Measurements from ENCODE around the gene R3HDM2. TPM values are rescaled to one million over a fixed set of nuclear protein-coding genes. Genes with fewer than 3 reads are reported as not detected.
"Not testable (repeated sequence)": the region's sequence is repeated elsewhere in the genome, so short reads cannot be mapped to it uniquely, and the experiment has no call there.

The R3HDM2 gene
- total RNA-seq, 1 donor from 2014 or later, result 89.6 TPM

DNA sequence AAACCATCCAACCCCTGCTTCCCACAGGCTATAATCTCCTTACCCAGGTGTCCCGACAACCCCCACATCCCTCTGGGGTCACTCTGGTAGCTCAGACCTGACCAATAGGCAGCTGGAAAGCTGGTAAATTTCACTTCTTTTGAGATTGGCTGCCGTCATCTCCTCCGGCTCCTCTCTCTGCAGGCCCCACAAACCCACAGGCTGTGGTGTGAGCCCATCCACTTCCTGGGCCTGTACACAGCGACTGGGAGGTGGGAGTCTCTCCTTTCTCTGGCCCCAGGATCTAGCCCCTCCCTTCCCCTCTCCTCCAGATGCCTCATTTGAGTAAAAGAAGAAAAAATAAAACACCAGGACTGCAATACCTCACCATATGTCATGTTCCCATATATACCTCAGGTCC lies 4.5 kb upstream of the R3HDM2 start:
- no peak for ATAC-seq
- DNase-seq (ENCODE audit: low spot score), result no peak
- intact Hi-C loops (cut with DNase I), result no loop called here

DNA sequence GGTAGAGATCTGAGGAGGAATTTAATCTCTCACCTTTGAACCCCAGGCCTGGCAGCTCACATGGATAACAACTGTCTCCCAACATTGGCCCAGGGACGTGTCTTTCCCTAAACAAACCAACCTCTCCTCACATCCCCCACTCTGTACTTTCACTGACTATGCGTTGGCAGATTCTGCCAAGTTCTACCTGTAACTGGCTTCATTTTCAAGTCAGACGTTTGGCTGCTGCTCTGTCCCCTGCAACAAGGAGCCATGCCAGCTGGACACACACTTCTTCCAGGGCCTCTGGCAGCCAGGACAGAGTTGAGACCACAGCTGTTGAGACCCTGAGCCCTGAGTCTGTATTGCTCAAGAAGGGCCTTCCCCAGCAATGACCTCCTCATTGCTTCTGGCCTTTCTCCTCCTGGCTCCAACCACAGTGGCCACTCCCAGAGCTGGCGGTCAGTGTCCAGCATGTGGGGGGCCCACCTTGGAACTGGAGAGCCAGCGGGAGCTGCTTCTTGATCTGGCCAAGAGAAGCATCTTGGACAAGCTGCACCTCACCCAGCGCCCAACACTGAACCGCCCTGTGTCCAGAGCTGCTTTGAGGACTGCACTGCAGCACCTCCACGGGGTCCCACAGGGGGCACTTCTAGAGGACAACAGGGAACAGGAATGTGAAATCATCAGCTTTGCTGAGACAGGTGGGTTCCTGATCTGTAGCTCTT lies 3.8 kb upstream of the R3HDM2 start, which contains the start of gene INHBC:
TSS of gene INHBC (plus strand) at position 268 of the 707 bp plus-strand sequence. CDS start at position 371, 103 bp downstream.
- intact Hi-C loops (cut with DNase I), result no loop called here
- DNase-seq (ENCODE audit: low spot score) (no peak), ATAC-seq (no peak)

DNA sequence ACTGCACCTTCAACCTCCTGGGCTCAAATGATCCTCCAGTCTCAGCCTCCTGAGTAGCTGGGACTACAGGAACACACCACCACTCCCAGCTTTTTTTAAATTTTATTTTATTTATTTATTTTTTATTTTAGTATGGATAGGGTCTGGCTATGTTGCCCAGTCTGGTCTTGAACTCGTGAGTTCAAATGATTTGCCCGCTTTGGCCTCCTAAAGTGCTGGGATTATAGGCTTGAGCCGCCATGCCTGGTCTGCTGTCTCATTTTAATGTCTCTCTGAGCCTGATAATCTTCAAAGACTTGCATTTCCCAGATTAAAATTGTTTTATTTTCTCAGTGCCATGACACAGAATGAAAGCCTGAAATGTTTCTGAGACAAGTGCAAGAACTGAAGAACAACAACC lies 2.5 kb upstream of the R3HDM2 start:
- intact Hi-C loops (cut with DNase I), result no loop called here
- DNase-seq (ENCODE audit: low spot score) (no peak), ATAC-seq (no peak)

DNA sequence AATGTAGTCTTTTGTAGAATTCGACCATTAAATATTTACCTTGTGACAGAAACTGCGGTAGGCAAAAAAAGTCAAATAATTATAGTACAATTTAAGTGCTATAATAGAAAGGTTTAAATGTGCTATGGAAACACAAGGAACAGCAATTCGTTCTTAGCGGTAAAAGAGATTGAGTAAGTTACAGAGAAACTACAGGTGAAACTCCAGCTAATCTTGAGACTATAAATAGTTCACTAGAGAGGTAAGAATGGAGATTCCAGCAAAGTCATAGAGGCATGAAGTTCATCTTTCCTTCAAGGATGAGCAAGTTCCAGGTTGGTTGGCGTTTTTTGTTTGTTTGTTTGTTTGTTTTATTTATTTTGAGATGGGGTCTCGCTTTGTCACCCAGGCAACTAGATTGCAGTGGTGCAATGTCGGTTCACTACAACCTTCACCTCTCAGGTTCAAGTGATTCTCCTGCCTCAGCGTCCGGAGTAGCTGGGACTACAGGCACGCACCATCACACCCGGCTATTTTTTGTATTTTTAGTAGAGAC lies 878 bp upstream of the R3HDM2 start:
- intact Hi-C loops (cut with DNase I), result no loop called here
- DNase-seq (ENCODE audit: low spot score) (no peak), ATAC-seq (no peak)

DNA sequence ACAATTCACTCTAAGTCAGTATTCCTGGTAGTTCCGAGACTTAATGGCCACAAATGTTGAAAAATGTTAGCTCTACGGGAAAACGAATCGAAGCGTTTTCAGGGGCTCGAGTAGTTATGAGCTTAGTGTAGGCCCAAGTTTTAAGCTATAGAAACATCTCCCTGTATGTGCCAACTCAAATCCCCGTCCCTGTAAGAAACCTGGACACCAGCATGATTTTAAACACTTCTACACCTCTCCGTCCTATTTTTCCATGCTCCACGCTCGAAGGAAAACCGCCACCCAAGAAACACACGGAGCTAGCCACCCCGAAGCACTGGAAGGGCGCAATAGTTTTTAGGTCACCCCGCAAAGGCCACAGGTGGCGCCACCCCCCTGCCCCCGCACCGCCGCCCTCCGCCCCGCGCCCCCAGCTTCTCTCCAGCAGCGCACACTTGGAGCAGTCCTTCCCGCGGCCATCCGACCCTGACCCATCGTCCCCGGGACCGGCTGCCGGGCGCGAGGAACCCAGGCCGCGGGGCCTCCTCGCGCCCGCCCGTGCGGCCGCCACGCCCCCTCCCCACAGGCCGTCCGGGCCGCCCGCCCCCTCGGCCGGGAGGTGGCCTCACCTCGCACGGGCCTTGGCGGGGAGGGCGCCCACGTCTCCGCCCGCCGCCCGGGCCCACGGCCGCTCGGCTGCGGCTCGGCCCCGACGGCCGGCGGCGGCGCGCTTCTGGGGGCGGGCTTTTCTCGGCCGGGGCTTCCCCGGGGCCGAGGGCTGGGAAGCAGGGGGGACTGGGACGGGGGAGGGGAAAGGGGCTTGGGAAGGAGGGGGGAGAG lies 522 bp downstream of the R3HDM2 start:
- DNase-seq (ENCODE audit: low spot score), result peak; percentile 71
- intact Hi-C loops (cut with DNase I), result no loop called here
- peak; percentile 10 for ATAC-seq

DNA sequence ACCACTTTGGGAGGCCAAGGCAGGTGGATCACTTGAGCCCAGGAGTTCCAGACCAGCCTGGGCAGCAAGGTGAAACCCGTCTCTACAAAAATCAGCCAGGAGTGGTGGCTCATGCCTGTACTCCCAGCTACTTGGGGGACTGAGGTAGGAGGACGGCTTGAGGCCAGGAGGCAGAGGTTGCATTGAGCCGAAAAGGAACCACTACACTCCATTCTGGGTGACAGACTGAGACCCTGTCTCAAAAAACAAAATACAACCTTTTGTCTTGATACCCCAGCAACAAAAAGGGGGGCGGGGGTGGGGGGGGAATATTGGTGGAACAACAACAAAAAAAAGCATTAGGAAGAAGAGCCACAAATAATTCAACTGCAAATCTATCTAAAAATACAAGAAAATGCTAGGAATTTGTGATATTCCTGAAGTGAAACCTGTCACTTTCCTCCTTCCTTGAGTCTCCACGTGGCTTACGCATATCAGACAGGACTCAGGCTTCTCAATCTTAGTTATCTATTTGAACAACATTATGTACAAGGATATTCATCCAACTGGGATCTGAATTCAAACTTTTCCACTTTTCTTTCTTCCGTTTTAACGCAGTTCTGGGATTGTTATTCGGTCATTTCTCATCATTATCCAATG lies 1.3 kb downstream of the R3HDM2 start:
- DNase-seq (ENCODE audit: low spot score), result no peak
- intact Hi-C loops (cut with DNase I), result no loop called here
- no peak for ATAC-seq

DNA sequence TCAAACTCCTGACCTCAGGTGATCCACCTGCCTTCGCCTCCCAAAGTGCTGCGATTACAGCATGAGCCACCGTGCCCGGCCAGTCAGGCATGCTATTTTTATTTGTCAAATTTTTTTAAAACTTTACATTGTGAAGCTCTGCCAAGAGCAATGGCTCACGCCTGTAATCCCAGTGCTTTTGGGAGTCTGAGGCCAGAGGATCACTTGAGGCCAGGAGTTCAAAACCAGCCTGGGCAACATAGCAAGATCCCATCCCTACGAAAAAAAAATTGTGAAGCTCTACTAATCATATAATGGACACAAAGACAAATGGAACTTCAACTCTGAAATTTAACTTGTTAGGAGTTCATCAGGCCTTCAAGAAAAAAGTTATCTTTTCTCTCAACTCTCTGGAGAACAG lies 1.9 kb downstream of the R3HDM2 start:
- ATAC-seq (no peak), DNase-seq (ENCODE audit: low spot score) (no peak)
- intact Hi-C loops (cut with DNase I), result no loop called here

DNA sequence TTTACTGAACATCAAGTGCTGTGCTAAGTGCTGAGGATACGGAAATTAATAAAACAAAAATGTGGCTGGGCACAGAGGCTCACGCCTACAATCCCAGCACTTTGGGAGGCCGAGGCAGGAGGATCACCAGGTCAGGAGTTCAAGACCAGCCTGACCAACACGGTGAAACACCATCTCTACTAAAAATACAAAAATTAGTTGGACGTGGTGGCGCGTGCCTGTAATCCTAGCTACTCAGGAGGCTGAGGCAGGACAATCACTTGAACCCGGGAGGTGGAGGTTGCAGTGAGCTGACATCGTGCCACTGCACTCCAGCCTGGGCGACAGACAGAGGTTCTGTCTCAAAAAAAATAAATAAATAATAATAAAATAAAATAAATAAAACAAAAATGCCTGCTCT lies 3.9 kb downstream of the R3HDM2 start:
- intact Hi-C loops (cut with DNase I); DNase-seq (ENCODE audit: low spot score); ATAC-seq: not testable (repeated sequence)

DNA sequence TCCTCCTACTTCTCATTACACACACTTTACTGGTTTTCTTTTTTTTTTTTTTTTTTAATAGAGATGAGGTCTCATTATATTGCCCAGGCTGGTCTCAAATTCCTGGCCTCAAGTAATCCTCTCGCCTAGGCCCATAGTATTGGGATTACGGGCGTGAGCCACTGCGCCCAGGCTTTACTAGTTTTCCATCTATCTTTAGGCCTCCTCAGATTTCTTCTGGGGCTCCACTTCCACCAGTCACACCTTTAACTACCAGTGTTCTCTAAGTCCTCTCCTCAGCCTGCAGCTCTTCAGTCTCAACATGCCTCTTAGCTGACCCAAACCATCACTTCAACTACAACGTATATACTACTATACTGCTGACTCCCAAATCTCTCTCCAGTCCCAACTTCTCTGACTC lies 10.4 kb downstream of the R3HDM2 start:
- no peak for ATAC-seq
- intact Hi-C loops (cut with DNase I), result no loop called here
- DNase-seq (ENCODE audit: low spot score), result no peak

DNA sequence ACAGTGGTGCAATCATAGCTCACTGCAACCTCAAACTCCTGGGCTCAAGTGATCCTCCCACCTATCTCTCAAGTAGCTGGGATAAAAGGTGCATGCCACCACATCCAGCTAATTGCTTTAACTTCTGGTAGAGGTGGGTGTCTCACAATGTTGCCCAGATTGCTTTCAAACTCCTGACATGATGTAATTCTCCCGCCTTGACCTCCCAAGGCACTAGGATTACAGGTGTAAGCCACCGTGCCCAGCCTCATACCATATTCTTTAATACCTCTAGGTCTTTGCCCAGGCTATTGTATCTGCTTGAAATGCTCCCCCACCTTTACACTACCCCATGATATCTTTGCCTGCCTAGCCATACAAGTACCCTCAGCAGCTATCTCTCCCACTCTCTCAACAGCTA lies 11.3 kb downstream of the R3HDM2 start:
- ATAC-seq, result no peak
- DNase-seq (ENCODE audit: low spot score), result no peak
- intact Hi-C loops (cut with DNase I), result no loop called here

DNA sequence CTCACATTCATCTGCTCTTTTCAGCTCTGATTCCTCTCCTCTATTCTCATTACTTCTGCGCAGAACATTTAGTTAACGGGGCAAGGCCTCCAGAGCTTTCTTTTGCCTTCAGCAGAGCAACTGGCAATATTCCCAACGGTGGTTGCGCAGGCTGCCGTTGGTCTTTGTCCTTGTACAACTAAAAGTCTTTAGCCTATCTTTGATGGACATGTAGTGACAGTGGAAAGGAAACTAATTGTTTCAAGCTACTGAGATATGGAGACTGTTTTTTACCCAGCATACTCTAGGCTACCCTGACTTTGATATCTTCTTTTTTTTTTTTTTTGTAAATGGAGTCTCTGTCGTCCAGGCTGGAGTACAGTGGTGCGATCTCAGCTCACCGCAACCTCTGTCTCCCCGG lies 12.6 kb downstream of the R3HDM2 start:
- intact Hi-C loops (cut with DNase I), result no loop called here
- no peak for DNase-seq (ENCODE audit: low spot score)
- ATAC-seq, result no peak

DNA sequence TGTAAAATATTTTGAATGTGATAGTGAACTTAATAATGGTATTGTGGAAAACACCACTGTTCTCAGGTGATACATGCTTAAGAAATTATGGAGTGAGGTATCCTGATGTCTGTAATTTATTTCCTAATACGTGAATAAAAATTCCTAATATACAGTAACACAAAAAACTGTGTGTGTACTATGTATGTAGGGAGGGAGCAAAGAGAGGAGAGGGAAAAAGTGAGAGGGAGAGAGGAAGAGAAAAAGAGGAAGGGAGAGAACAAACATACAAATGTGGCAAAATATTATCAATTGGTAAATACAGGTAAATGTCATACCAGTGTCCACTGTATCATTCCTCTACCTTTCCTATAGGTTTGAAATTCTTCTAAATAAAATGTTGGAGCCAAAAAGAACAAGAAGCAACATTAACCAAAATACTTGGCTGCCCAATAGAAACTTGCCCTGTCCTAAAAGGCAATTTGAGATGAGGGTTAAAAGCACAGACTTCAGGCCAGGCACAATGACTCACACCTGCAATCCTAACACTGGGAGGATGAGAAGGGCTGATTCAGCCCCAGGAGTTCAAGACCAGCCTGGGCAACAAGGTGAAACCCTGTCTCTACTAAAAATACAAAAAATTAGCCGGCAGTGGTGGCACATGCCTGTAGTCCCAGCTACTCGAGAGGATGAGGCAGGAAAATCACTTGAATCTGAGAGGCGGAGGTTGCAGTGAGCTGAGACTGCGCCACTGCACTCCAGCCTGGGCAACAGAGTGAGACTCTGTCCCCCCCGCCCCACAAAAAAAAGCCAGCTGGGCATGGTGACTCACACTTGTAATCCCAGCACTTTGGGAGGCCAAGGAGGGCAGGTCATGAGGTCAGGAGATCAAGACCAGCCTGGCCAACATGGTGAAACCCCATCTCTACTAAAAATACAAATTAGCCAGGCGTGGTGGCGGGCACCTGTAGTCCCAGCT lies 14.5 kb downstream of the R3HDM2 start:
- DNase-seq (ENCODE audit: low spot score) (no peak), ATAC-seq (no peak)
- intact Hi-C loops (cut with DNase I), result no loop called here

DNA sequence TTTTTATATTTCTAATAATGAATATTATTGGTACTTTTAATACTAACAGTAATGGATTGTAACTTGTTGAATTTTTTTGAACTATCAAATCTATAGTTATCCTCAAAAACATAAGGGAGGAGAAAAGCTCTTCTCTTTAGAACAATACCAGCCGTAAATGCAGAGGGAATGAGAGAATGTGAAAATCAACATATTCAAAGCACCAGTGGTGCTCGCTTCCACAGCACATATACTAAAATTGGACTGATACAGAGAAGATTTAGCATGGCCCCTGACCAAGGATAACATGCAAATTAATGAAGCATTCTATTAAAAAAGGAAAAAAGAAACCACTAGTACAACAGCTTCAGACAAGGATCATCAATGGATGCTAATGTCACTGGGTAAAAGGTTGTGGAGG lies 15.8 kb downstream of the R3HDM2 start:
- intact Hi-C loops (cut with DNase I), result no loop called here
- no peak for DNase-seq (ENCODE audit: low spot score)
- ATAC-seq, result no peak

DNA sequence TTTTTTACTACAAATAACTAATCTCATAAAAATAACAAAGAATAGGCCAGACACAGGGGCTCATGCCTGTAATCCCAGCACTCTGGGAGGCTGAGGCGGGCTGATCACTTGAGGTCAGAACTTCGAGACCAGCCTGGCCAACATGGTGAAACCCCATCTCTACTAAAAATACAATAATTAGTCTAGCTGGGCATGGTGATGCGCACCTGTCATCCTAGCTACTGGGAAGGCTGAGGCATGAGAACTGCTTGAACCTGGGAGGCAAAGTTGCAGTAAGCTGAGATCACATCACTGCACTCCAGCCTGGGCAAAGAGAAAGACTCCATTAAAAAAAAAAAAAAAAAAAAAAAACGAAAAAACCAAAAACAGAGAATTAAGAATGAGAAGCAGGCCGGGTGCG lies 16.7 kb downstream of the R3HDM2 start:
- DNase-seq (ENCODE audit: low spot score); intact Hi-C loops (cut with DNase I); ATAC-seq: not testable (repeated sequence)

DNA sequence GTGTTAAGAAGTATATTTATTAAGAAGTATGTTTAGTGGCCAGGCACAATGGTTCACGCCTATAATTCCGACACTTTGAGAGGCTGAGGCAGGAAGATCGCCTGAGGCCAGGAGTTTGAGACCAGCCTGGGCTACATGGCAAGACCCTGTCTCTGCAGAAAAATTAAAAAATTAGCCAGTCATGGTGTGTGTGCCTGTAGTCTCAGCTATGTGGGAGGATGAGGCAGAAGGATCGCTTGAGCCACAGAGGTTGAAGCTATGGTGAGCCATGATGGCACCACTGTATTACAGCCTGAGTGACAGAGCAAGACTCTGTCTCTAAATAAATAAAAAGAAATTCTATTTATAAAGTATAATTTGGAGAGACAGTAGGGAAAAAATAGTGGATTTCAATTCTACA lies 20.3 kb downstream of the R3HDM2 start:
- intact Hi-C loops (cut with DNase I), result no loop called here
- DNase-seq (ENCODE audit: low spot score), result no peak
- no peak for ATAC-seq

DNA sequence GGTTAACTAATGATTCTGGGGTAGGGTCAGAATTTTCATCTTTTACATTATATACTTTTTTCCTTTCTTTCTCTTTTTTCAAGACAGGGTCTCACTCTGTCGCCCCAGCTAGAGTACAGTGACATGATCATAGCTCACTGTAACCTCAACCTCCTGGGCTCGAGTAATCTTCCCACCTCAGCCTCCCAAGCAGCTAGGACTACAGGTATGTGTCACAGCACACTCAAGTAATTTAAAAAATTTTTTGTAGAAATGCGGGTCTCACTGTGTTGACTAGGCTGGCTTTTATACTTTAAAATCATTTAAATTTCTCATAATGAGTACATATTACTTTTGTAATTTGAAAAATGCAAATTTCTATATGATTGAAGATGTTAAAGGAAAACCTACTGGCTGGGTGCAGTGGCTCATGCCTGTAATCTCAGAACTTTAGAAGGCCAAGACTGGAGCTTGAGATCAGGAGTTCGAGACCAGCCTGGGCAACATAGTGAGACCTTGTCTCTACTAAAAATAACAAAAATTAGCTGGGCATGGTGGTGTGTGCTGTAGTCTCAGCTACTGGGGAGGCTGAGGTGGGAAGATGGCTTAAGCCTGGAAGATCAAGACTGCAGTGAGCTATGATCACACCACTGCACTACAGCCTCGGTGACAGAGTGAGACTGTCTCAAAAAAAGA lies 25.7 kb downstream of the R3HDM2 start:
- DNase-seq (ENCODE audit: low spot score) (no peak), ATAC-seq (no peak)
- intact Hi-C loops (cut with DNase I), result no loop called here

DNA sequence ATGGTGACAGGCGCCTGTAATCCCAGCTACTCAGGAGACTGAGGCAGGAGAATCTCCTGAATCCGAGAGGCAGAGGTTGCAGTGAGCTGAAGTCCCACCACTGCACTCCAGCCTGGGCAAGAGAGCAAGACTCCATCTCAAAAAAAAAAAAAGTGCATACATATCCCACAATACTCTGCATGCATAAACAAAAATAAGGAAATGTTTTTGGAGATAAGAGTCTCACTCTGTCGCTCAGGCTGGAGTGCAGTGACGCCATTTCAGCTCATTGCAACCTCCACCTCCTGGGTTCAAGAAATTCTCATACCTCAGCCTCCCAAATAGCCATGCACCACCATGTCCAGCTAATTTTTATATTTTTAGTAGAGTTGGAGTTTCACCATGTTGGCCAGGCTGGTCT lies 28.7 kb downstream of the R3HDM2 start:
- ATAC-seq; DNase-seq (ENCODE audit: low spot score); intact Hi-C loops (cut with DNase I): not testable (repeated sequence)

DNA sequence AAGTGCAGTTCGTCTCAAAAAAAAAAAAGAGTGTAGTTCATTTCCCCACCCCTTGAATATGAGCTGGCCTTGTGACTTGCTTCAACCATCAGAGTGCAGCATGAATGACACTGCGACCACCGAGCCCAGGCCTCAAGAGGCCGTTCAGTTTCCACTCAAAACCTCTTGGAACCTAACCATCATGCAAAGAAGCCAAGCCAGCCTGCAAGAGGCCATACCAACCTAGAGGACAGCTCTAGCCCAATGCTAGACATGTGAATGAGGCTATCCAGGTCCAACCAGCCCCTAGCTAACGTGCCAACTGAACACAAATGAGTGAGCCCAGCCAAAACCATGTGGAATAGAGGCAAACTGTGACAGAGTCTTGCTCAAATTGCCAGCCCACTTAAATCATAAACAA lies 29.7 kb downstream of the R3HDM2 start:
- intact Hi-C loops (cut with DNase I), result no loop called here
- DNase-seq (ENCODE audit: low spot score), result no peak
- ATAC-seq, result no peak
